ENCODE measurements around the gene ZNF23. TPM values are rescaled to one million over a fixed set of nuclear protein-coding genes. Genes with fewer than 3 reads are reported as not detected.
A peak's percentile ranks its signal among the peaks of the same experiment; 100 is the strongest.

ZNF23 gene
- total RNA-seq, 4 donors from 2014 or later, result 2.5 to 7.4 (median 3.4) TPM

DNA sequence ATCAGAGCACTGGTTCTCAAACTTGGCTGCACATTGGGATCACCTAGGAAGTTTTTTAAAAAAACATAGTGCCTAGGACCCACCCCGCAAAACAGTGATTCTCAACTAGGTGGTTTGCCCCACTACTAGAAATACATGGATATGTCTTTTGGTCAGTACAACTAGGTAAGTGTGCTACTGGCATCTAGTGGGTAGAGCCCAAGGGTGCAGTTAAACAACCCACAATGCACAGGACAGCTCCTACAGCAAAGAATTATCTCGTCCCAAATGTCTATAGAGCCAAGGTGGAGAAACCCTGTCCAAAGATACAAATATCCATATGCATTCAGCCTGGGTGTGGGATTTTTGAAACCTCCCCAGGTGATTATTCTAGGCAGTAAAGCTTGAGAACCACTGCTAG, 38.9 kb upstream of the ZNF23 start:
- TF ChIP-seq POLR2A (IDR thresholded peaks at IDR 0.05), result no peak
- TF ChIP-seq, protein P1, sequence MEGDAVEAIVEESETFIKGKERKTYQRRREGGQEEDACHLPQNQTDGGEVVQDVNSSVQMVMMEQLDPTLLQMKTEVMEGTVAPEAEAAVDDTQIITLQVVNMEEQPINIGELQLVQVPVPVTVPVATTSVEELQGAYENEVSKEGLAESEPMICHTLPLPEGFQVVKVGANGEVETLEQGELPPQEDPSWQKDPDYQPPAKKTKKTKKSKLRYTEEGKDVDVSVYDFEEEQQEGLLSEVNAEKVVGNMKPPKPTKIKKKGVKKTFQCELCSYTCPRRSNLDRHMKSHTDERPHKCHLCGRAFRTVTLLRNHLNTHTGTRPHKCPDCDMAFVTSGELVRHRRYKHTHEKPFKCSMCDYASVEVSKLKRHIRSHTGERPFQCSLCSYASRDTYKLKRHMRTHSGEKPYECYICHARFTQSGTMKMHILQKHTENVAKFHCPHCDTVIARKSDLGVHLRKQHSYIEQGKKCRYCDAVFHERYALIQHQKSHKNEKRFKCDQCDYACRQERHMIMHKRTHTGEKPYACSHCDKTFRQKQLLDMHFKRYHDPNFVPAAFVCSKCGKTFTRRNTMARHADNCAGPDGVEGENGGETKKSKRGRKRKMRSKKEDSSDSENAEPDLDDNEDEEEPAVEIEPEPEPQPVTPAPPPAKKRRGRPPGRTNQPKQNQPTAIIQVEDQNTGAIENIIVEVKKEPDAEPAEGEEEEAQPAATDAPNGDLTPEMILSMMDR (IDR thresholded peaks at IDR 0.05), result no peak
- no peaks in the 10 kb centered on the region for H3K9me3 ChIP-seq
- intact Hi-C loops (cut with DNase I), result loop anchor here (5.0 kb wide), 1 partner anchor 89 kb away; no protein-coding TSS in a partner anchor
- no peaks in the 10 kb centered on the region for H3K27me3 ChIP-seq
- no peak for DNase-seq
- H3K4me3 ChIP-seq, result no peak overlapping the region
- WGBS, 2 donors, result 60 to 63% methylated on average over 1 to 2 of the region's 2 CpGs
- H3K36me3 ChIP-seq, result no peaks in the 10 kb centered on the region
- H3K4me1 ChIP-seq, result no peaks in the 10 kb centered on the region
- no peak overlapping the region for H3K27ac ChIP-seq

GRCh38 chr16:71499775-71500364, 37.8 kb upstream of the ZNF23 start:
- no peak overlapping the region for H3K27ac ChIP-seq
- no peaks in the 10 kb centered on the region for H3K27me3 ChIP-seq
- no peaks in the 10 kb centered on the region for H3K9me3 ChIP-seq
- intact Hi-C loops (cut with DNase I), result loop anchor here (5.0 kb wide), 1 partner anchor 88 kb away; no protein-coding TSS in a partner anchor
- H3K4me3 ChIP-seq, result no peak overlapping the region
- no peaks in the 10 kb centered on the region for H3K4me1 ChIP-seq
- H3K36me3 ChIP-seq, result no peaks in the 10 kb centered on the region
- no peak for DNase-seq
- WGBS, 2 donors, result 5% methylated on average over 3 of the region's 3 CpGs
- TF ChIP-seq, protein P1 (IDR thresholded peaks at IDR 0.05), result peak; percentile 43 to 70 (median 54)
- no peak for TF ChIP-seq POLR2A (IDR thresholded peaks at IDR 0.05)

DNA sequence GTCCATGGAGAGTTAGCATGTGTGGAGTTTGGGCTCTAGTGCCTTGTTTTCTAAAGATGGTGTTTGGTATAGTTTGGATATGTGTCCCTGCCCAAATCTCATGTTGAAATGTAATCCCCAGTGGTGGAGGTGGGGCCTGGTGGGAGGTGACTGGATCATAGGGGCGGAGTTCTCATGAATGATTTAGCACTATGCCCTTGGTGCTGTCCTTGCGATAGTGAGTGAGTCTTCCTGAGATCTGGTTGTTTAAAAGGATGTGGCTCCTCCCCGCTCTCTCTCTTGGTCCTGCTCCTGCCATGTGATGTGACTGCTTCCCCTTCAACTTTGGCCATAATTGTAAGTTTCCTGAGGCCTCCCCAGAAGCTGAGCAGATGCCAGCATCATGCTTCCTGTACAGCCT, 36.0 kb upstream of the ZNF23 start:
- TF ChIP-seq, protein P1 (IDR thresholded peaks at IDR 0.05), result no peak
- no peak for TF ChIP-seq POLR2A (IDR thresholded peaks at IDR 0.05)
- intact Hi-C loops (cut with DNase I), result no loop called here
- WGBS, 2 donors, result 88 to 100% methylated on average over 1 to 3 of the region's 3 CpGs

DNA sequence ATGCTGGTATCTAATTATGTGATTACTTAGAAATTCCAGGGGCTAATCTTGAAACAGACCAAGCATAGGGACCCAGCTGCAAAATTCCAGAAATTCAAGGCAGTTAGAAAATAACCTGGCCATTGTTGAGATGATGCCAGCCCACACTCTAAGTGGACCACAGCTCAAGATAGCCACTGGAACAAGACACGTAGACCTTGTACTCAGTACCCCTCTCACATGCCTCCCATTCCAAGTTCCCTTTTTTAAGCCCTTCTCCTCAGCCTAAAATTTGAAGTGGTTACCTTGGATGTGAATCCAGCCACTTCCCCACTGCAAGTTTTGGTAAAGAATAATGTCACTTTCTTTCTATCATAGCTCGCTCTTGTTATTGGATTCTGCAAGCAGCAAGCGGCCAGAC, 31.2 kb upstream of the ZNF23 start:
- intact Hi-C loops (cut with DNase I), result no loop called here
- 61 to 76% methylated on average over 3 of the region's 3 CpGs for WGBS, 2 donors
- H3K4me1 ChIP-seq, result no peaks in the 10 kb centered on the region
- TF ChIP-seq, protein P1 (IDR thresholded peaks at IDR 0.05), result no peak
- TF ChIP-seq POLR2A (IDR thresholded peaks at IDR 0.05), result no peak
- no peak overlapping the region for H3K4me3 ChIP-seq
- no peaks in the 10 kb centered on the region for H3K9me3 ChIP-seq
- no peak overlapping the region for H3K27ac ChIP-seq
- no peaks in the 10 kb centered on the region for H3K27me3 ChIP-seq
- DNase-seq, result no peak
- no peaks in the 10 kb centered on the region for H3K36me3 ChIP-seq

More for the DNA sequence above, 36.0 kb upstream of the ZNF23 start:
- no peaks in the 10 kb centered on the region for H3K4me1 ChIP-seq
- DNase-seq, result no peak
- no peaks in the 10 kb centered on the region for H3K36me3 ChIP-seq
- no peak overlapping the region for H3K4me3 ChIP-seq
- no peak overlapping the region for H3K27ac ChIP-seq
- H3K9me3 ChIP-seq, result no peaks in the 10 kb centered on the region
- H3K27me3 ChIP-seq, result no peaks in the 10 kb centered on the region

GRCh38 chr16:71492786-71493185, 30.7 kb upstream of the ZNF23 start:
- intact Hi-C loops (cut with DNase I), result no loop called here
- Histone ChIP-seq H3K4me1 (no peaks in the 10 kb centered on the region), H3K9me3 (no peaks in the 10 kb centered on the region), H3K27ac (no peak overlapping the region), H3K36me3 (no peaks in the 10 kb centered on the region), H3K4me3 (no peak overlapping the region), H3K27me3 (no peaks in the 10 kb centered on the region)
- WGBS, 2 donors, result 65 to 68% methylated on average over 2 of the region's 2 CpGs
- no peak for DNase-seq
- no peak for TF ChIP-seq POLR2A (IDR thresholded peaks at IDR 0.05)
- TF ChIP-seq, protein P1 (IDR thresholded peaks at IDR 0.05), result no peak
